RWPE1 (cell line): ENCODE data around the gene LIN9.
A peak's percentile ranks its signal among the peaks of the same experiment; 100 is the strongest.

Experiments
- CTCF ChIA-PET: fragments of 350-600 bp; sonication (Branson Sonifier 250); formaldehyde crosslinking; extraction: SDS; loops from one replicate; lab custom pipeline; 2021; lab: Yijun Ruan, JAX
- POLR2A ChIA-PET: fragments of 400-600 bp; formaldehyde crosslinking; extraction: SDS; loops from one replicate; lab custom pipeline; 2020; ENCODE audit warnings: antibody characterized with exemption; ENCODE audit not compliant: low non-redundant PET; lab: Yijun Ruan, JAX
- DNase-seq: peaks from one replicate; pipeline ENCODE4 v3.0.0; 2012; ENCODE audit warnings: low spot score
- H3K27ac ChIP-seq: fragments of 450-650 bp; 2 replicates; pipeline ENCODE4 v1.5.1; 2017
- TF ChIP-seq, protein P1 (sequence below): fragments of 450-650 bp; conservative IDR thresholded peaks from 2 replicates; pipeline ENCODE4 v1.5.1; 2017; ENCODE audit warnings: low read depth, mild to moderate bottlenecking

The LIN9 gene

DNA sequence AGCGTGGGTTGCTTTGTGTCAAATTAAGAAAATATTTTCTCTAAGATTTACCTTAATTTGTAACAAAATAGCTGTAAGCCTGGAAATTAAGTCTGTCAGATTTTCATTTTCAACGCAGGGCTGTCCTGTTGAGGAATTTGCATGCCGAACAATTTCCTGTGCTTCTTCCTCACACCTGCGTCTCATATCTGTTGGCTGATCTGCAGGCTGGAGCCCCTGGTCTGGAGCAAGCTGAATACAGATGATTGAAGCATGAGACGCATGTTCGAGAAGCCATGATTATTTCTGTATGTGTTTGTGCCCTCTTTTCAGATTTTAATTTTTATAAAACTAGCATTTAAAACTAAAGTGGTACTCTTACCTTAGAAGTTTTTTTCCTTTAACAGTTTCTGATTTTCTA, 75.7 kb downstream of the LIN9 start:
- DNase-seq = no peak
- CTCF ChIA-PET = interaction anchor here (0.8 kb wide), 1 partner anchor 36 kb away, joined by 5 read pairs; no protein-coding TSS in a partner anchor
- TF ChIP-seq, protein P1, sequence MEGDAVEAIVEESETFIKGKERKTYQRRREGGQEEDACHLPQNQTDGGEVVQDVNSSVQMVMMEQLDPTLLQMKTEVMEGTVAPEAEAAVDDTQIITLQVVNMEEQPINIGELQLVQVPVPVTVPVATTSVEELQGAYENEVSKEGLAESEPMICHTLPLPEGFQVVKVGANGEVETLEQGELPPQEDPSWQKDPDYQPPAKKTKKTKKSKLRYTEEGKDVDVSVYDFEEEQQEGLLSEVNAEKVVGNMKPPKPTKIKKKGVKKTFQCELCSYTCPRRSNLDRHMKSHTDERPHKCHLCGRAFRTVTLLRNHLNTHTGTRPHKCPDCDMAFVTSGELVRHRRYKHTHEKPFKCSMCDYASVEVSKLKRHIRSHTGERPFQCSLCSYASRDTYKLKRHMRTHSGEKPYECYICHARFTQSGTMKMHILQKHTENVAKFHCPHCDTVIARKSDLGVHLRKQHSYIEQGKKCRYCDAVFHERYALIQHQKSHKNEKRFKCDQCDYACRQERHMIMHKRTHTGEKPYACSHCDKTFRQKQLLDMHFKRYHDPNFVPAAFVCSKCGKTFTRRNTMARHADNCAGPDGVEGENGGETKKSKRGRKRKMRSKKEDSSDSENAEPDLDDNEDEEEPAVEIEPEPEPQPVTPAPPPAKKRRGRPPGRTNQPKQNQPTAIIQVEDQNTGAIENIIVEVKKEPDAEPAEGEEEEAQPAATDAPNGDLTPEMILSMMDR = no peak
- H3K27ac ChIP-seq = no peak overlapping the region
- POLR2A ChIA-PET = no interaction called here

DNA sequence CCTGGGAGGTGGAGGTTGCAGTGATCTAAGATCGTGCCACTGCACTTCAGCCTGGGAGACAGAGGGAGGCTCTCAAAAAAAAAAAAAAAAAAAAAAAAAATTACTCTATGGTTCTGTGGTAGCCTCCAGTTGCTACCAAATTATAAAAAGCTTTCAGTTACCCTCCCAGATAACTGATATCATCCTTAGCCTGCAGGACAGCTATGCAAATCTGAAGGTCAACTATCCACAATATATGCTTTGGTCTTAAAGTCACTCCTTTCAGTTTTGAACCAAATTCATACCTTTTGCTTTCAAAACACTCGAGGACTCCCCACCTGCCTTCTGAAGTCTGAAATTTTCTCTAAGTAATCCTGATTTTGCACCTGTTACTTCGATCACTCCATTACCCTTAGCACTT, 82.4 kb downstream of the LIN9 start:
- POLR2A ChIA-PET = no interaction called here

DNA sequence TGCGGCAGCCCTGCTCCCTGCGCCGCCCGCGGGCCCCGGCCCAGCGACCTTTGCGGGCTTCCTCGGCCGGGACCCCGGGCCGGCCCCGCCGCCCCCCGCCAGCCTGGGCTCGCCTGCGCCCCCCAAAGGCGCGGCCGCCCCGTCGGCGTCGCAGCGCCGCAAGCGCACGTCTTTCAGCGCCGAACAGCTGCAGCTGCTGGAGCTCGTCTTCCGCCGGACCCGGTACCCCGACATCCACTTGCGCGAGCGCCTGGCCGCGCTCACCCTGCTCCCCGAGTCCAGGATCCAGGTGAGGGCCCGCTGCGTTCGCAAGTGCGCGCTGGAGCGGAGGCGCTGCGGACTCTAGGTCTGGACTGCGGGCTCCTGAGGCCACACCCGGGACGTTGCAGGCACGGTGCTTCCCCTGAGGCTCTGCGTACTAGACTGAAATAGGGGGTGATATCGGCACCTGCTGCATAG, 85.1 kb downstream of the LIN9 start:
- TF ChIP-seq, protein P1 = no peak; the same call in 1 of the 2 replicates
- POLR2A ChIA-PET = no interaction called here
- DNase-seq = peak; percentile 43
- CTCF ChIA-PET = interaction anchor here (1.0 kb wide), 1 partner anchor 23 kb away, joined by 3 read pairs; no protein-coding TSS in a partner anchor
- H3K27ac ChIP-seq = no peak overlapping the region

More for the DNA sequence above, 82.4 kb downstream of the LIN9 start:
- CTCF ChIA-PET = interaction anchor here (0.6 to 0.8 kb wide), 5 partner anchors 46 to 763 kb away, joined by 3 to 5 read pairs (median 4); partner anchors contain the start of gene LIN9
- TF ChIP-seq, protein P1 = no peak
- H3K27ac ChIP-seq = no peak overlapping the region
- no peak for DNase-seq

DNA sequence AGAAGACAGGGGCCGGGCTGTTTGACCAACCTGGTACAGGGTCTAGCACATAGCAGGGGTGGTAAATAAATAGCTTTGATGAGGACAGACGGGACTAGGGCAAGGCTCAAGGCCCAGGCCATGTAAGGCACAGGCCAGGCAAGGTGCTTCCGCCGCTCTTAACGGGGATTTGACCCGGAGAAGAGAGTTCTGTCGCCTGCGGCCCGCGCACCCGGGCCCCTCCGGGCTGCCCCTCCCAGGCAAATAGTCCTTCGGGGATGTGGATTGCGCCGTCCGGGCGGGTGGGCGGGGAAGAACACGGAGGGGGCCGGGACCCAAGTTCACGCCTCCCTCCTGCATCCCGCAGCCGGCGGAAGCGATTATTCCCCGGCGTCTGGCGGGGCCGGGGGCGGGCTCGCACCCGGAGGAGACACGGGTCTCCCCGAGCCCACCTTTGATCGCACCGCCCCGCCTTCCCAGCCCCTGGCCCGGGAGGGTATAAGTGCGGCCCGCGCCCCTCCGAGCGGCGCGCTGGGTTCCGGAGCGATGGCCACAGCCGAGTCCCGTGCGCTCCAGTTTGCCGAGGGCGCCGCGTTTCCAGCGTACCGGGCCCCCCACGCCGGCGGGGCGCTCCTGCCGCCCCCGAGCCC, 85.7 kb downstream of the LIN9 start, which contains the start of gene MIXL1:
MIXL1 (plus strand) TSS at position 508 of the 629 bp plus-strand sequence; CDS start at position 526, 18 bp downstream.
- CTCF ChIA-PET = no interaction called here

DNA sequence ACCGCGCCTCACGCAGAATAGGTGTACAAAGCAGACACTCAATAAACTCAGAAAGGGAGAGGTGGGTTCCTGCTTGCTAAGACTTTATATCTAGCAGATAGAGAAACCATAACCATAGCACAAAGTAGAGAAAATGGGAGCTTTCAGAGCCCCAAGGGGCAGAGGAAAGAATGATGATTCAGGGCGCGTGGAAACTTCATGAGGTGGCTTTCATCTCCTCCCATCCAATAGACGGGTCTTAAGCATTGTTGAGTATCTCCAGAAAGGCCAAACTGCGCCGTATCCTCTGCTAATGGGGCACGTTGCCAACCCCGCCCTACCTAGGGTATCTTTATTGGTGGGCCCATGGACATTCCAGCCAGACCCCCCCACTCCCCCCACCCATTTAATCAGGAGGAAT, 86.3 kb downstream of the LIN9 start:
- DNase-seq = no peak
- TF ChIP-seq, protein P1 = no peak
- ChIA-PET CTCF (no interaction called here), POLR2A (interaction anchor here (0.6 kb wide), 1 partner anchor 17 kb away, joined by 3 read pairs; no protein-coding TSS in a partner anchor)
- H3K27ac ChIP-seq = no peak overlapping the region

More for the DNA sequence above, 85.7 kb downstream of the LIN9 start, which contains the start of gene MIXL1:
- no peak for DNase-seq
- no peak within 1 kb of the TSS for H3K27ac ChIP-seq
- POLR2A ChIA-PET = interaction anchor here (0.5 to 0.6 kb wide), 2 partner anchors 17 to 63 kb away, joined by 3 read pairs; no protein-coding TSS in a partner anchor
- TF ChIP-seq, protein P1 = no peak

DNA sequence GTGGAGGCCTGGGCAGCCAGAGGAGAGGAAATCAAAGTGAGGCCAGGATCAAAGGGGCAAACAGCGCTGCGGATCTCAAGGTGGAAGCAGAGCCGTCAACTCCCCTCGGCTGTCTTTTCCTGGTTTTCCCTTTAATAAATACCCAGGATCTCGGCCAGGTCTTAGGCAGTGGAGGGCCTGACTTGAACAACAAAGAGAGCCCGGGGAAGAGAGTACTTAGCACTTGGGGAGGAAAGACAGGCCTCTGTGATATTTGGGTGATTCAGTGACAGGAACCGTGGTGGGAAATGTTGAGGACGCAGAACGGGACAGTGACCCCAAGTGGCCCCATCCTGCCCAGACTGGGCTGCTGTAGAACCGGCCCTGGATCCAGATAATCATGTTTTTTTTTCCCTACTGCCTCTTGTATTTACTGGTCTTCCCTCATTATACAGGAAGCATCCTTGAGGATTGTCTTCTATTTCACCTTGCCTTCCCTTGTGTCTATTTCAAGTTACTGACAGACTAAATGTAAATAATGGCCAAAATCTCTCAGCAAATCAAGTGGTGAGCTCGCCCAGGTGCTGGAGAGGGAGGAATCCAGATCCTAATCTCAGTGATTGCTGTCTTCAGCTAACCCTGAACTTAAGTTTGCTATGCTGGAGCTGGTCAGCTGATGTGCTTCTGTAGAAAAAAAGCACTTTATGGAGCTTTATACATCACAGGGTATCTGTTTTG, 88.3 kb downstream of the LIN9 start:
- CTCF ChIA-PET = no interaction called here
- DNase-seq = no peak
- TF ChIP-seq, protein P1 = no peak
- POLR2A ChIA-PET = no interaction called here
- H3K27ac ChIP-seq = no peak overlapping the region
